GM10847 (cell line): ENCODE results near the gene TBC1D7.

ENCODE experiments used
- POLR2A ChIP-seq: IDR thresholded peaks from 2 replicates; pipeline ENCODE4 v1.6.1; 2011; ENCODE audit not compliant: insufficient read length; ENCODE audit errors: extremely low read depth

The TBC1D7 gene

GRCh38 chr6:13364842-13365241, 36.5 kb upstream of the TBC1D7 start:
- TF ChIP-seq POLR2A, result no peak

GRCh38 chr6:13362412-13362811, 34.1 kb upstream of the TBC1D7 start:
- TF ChIP-seq POLR2A, result no peak

DNA sequence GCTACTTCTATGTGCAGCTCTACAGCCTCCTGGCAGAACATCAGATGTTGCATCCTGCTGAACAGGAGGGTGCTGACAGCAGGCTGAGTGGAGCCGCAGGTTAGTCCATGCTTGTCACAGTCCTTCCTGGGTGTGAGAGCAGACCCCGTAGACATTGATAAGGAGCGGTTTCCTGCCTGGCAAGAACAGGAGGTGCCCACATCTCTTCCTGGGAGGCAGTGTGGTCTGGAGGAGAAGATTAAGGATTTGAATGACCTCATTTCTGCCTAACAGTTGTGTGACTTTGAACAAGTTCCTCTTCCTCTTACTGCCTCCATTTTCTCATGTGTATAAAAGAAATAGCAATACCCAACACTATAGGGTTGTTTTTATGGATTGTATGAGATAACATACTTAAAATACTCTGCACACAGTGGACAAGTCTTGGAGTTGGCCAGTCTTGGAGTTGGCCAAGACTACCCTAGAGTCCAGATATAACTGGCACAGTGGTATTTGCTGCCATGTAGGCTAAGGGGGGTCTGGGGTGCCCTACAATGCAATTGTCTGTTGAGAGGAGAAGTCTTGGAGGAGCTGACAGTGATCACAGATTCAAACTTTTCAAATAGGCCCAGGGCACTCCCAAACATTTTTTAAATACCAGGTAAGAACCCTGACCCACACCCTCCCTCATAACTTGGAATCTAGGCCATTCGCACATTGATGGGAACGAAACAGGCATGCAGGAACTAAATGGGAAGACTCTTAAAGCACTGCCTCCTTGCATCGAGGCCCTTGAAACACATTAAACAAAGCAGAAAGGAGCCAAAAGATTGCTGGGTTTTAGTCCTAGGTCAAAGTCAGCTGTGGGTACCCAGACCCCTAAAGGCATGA, 32.6 kb upstream of the TBC1D7 start:
- no peak for TF ChIP-seq POLR2A

- TF ChIP-seq POLR2A, result no peak
Measured at GRCh38 chr6:13359287-13359686, 30.9 kb upstream of the TBC1D7 start.

DNA sequence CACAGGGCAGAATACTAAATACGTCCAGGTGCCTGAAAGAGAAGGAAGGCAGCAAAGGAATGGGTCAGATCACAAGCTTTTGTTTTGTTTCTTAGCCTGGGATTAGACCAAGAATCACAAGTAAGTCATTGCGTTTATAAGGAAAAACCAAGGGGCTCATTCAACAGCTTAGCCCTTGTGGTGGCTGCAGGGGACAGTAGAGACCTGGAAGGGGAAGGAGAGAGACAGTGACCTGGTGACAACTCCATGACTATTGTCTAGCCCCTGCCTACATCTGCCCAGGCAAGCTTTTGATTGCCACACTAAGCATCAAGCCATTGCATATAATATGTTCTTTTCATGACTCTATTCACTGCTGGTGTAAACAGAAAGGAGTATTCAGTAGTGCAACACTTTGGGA, 30.2 kb upstream of the TBC1D7 start:
- TF ChIP-seq POLR2A, result no peak

- no peak for TF ChIP-seq POLR2A
Measured at GRCh38 chr6:13357551-13358075, 29.3 kb upstream of the TBC1D7 start.

DNA sequence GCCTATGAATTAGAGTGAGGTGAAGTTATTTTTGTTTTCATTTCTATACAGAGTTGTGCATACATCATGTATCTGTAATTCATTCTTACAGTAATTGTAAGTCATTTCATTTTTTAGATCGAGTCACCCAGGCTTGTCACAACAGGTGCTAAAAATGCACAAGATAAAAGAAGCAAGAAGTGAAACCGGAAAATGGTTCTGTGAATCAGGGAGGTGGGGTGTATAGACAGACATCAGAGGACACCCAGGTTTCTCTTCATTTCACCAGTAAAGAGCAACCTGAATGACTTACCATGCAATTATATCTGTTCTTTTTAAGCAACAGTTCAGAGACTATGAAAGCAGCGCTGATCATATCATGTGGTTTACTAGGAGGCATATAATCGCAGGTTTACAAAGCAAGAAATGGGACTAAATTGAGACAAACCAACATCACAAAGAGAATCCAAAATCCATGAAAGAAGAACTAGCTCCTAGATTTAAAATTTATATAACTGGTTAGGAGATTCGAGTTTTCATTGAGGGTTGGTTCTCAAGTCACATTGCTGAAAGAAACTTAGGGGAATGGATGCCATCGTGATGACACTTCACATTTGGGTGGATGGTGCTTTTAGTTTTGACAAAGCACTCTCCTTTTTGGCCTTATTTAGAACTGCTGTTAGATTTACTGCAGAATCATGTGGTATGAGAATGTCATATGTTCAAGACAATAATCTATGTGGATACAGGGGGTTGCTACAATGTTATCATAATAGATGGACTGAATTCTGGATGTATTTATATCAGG, 27.9 kb upstream of the TBC1D7 start:
- no peak for TF ChIP-seq POLR2A

- TF ChIP-seq POLR2A, result no peak
Measured at GRCh38 chr6:13355043-13355945, 27.0 kb upstream of the TBC1D7 start.

- TF ChIP-seq POLR2A, result no peak
Measured at GRCh38 chr6:13354331-13355042, 26.1 kb upstream of the TBC1D7 start.

DNA sequence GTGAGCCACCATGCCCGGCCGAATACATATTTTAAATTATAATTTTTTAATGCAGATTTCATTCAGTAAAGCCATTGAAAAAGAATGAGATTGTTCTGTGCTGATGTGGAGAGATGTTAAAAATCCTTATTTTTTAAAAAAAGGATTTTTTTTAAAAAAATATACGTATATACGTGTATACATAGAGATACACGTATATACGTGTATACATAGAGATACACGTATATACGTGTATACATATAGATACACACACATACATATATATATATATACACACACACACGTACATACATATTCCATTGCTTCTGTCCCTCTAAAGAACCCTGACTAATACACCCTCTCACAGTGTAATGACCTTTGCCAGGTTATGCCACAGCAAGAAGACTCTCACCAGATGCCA, 23.8 kb upstream of the TBC1D7 start:
- no peak for TF ChIP-seq POLR2A

- TF ChIP-seq POLR2A, result no peak
Measured at GRCh38 chr6:13351271-13351670, 22.9 kb upstream of the TBC1D7 start.

- TF ChIP-seq POLR2A, result no peak
Measured at GRCh38 chr6:13349811-13350506, 21.6 kb upstream of the TBC1D7 start.

- TF ChIP-seq POLR2A, result no peak
Measured at GRCh38 chr6:13348334-13349113, 20.2 kb upstream of the TBC1D7 start.

DNA sequence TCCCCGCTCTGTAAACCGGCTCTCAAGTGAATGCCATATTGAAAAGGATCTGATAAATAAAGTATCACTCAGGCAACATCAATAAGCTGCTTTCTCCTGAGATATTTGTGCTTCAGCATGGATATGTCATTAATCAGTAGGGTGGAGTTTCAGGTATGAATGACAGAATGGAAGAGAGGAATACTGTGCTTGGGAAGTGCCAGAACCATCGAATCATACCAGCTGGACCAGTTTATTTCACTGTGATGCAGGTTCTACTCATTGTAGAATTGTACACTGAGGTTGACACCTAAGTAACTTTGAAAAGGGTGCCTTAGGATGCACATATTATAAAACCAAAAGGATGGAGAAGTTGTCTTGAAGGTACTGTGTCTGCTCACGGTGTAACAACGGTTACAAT, 17.9 kb upstream of the TBC1D7 start:
- TF ChIP-seq POLR2A, result no peak
